GM18867 (cell line): ENCODE results near the gene CDKL5.

Experiments used
- ATAC-seq: cut with Tn5 transposase; IDR thresholded peaks from one replicate; pipeline ENCODE4 v1.9.1; 2021; ENCODE audit warnings: mild to moderate bottlenecking, moderate library complexity; ENCODE audit not compliant: unreplicated experiment

Gene CDKL5

GRCh38 chrX:18687856-18688495, 262.6 kb downstream of the CDKL5 start:
- no peak for ATAC-seq

- ATAC-seq = no peak
Measured at GRCh38 chrX:18691431-18691830, 266.0 kb downstream of the CDKL5 start.

- ATAC-seq = no peak
Measured at GRCh38 chrX:18692541-18692940, 267.1 kb downstream of the CDKL5 start.

- ATAC-seq = no peak
Measured at GRCh38 chrX:18696653-18697052, 271.2 kb downstream of the CDKL5 start.

- ATAC-seq = no peak
Measured at GRCh38 chrX:18698737-18699650, 273.6 kb downstream of the CDKL5 start.

- ATAC-seq = no peak
Measured at GRCh38 chrX:18701621-18702361, 276.4 kb downstream of the CDKL5 start.

GRCh38 chrX:18702362-18703195, 277.2 kb downstream of the CDKL5 start:
- no peak for ATAC-seq
